CD14-positive monocyte (primary cell): Measurements from ENCODE around the gene GMCL2. TPM values are rescaled to one million over a fixed set of nuclear protein-coding genes. Genes with fewer than 3 reads are reported as not detected.
A peak's percentile ranks its signal among the peaks of the same experiment; 100 is the strongest.

ENCODE experiments used
- DNase-seq, 3 donors: peaks; one replicate each; pipeline ENCODE4 v3.0.0-alpha.2; 2011 to 2022
- H2AFZ ChIP-seq: 2 replicates; pipeline ENCODE4 v1.6.0; 2012; ENCODE audit warnings: mild to moderate bottlenecking, low read depth, low read length, inconsistent platforms; ENCODE audit not compliant: insufficient read depth, poor library complexity, severe bottlenecking
- H3K27ac ChIP-seq, 2 donors: 1 replicate in 1 of 2; 2 replicates in 1 of 2; pipeline ENCODE4 v1.5.1; 2012 to 2013; ENCODE audit warnings: low read length in 2 of 2, control low read depth in 1 of 2, inconsistent platforms in 1 of 2, low read depth in 1 of 2, mild to moderate bottlenecking in 1 of 2
- H3K27me3 ChIP-seq, 2 donors: one replicate each; pipeline versions ENCODE4 v1.6.0 to v1.6.1; 2011 to 2013; ENCODE audit warnings: low read length in 2 of 2; ENCODE audit not compliant: control insufficient read depth in 2 of 2, insufficient read depth in 2 of 2
- H3K36me3 ChIP-seq, 2 donors: replicated peaks in 1 of 2; 1 replicate in 1 of 2; 2 replicates in 1 of 2; pipeline versions ENCODE4 v1.5.1 to v1.6.1; 2012 to 2013; ENCODE audit warnings: low read length in 2 of 2, control low read depth in 1 of 2, inconsistent platforms in 1 of 2, mild to moderate bottlenecking in 1 of 2; ENCODE audit not compliant: insufficient read depth in 2 of 2, control insufficient read depth in 1 of 2
- H3K4me1 ChIP-seq, 2 donors: 1 replicate in 1 of 2; 2 replicates in 1 of 2; pipeline versions ENCODE4 v1.5.1 to v1.6.1; 2012 to 2013; ENCODE audit warnings: low read length in 2 of 2, control low read depth in 1 of 2, inconsistent platforms in 1 of 2, mild to moderate bottlenecking in 1 of 2, moderate library complexity in 1 of 2; ENCODE audit not compliant: insufficient read depth in 2 of 2, control insufficient read depth in 1 of 2
- H3K4me2 ChIP-seq: replicated peaks from 2 replicates; pipeline ENCODE3; 2012; ENCODE audit warnings: low read length, moderate library complexity, mild to moderate bottlenecking; ENCODE audit not compliant: poor library complexity, severe bottlenecking; ENCODE audit errors: extremely low read depth
- H3K4me3 ChIP-seq, 3 experiments: fragments of 200-600 bp in 1 of 3; sonication (generic) in 1 of 3; replicated peaks in 1 of 3; 1 replicate in 2 of 3; 2 replicates in 1 of 3; pipeline ENCODE4 v1.5.1; 2011 to 2013; ENCODE audit warnings: low read length in 3 of 3, mild to moderate bottlenecking in 3 of 3, control low read depth in 2 of 3, low read depth in 2 of 3, inconsistent platforms in 1 of 3, moderate library complexity in 1 of 3
- H3K79me2 ChIP-seq: 2 replicates; pipeline ENCODE4 v1.6.0; 2012; ENCODE audit warnings: mild to moderate bottlenecking, control low read depth, inconsistent platforms, low read length, moderate library complexity; ENCODE audit not compliant: insufficient read depth
- H3K9ac ChIP-seq: 2 replicates; pipeline ENCODE4 v1.6.0; 2017; ENCODE audit warnings: low read length, mild to moderate bottlenecking; ENCODE audit not compliant: insufficient read depth, poor library complexity, severe bottlenecking
- H3K9me3 ChIP-seq, 2 donors: replicated peaks in 1 of 2; 1 replicate in 1 of 2; 2 replicates in 1 of 2; pipeline versions ENCODE4 v1.5.1 to v1.6.1; 2012 to 2013; ENCODE audit warnings: low read length in 2 of 2, control low read depth in 1 of 2; ENCODE audit not compliant: control insufficient read depth in 1 of 2, insufficient read depth in 1 of 2
- H4K20me1 ChIP-seq: 2 replicates; pipeline ENCODE4 v1.6.0; 2012; ENCODE audit warnings: mild to moderate bottlenecking, low read length, control low read depth, moderate library complexity; ENCODE audit not compliant: insufficient read depth
- H3K27ac Mint-ChIP-seq, 7 donors: one replicate each; pipeline ENCODE4 v1.8.0; 2020; ENCODE audit warnings: mild to moderate bottlenecking in 7 of 7, mixed read lengths in 7 of 7, moderate library complexity in 6 of 7, inconsistent platforms in 2 of 7
- H3K27me3 Mint-ChIP-seq, 3 donors: one replicate each; pipeline ENCODE4 v1.8.0; 2021 to 2022; ENCODE audit warnings: low read depth in 3 of 3, mild to moderate bottlenecking in 3 of 3, mixed read lengths in 3 of 3, moderate library complexity in 3 of 3, inconsistent platforms in 1 of 3
- H3K36me3 Mint-ChIP-seq, 2 donors: one replicate each; pipeline ENCODE4 v1.8.0; 2020; ENCODE audit warnings: mixed read lengths in 2 of 2, inconsistent platforms in 1 of 2, mild to moderate bottlenecking in 1 of 2
- H3K4me1 Mint-ChIP-seq: one replicate; pipeline ENCODE4 v1.8.0; 2020; ENCODE audit warnings: mild to moderate bottlenecking, mixed read lengths
- H3K4me3 Mint-ChIP-seq, 2 donors: one replicate each; pipeline ENCODE4 v1.8.0; 2020; ENCODE audit warnings: mild to moderate bottlenecking in 2 of 2, mixed read lengths in 2 of 2, moderate library complexity in 1 of 2
- H3K9me3 Mint-ChIP-seq, 7 donors: one replicate each; pipeline ENCODE4 v1.8.0; 2020 to 2022; ENCODE audit warnings: mixed read lengths in 7 of 7, mild to moderate bottlenecking in 6 of 7, moderate library complexity in 6 of 7, inconsistent platforms in 2 of 7
- WGBS: methylation state at CpG from one replicate; pipeline ENCODE4 v1.1.5; 2013; ENCODE audit warnings: missing lambda C conversion rate; ENCODE audit not compliant: insufficient coverage; 5-methylcytosine and 5-hydroxymethylcytosine counted together
- intact Hi-C, 2 donors: fragments of 100-400 bp; cut with micrococcal nuclease; formaldehyde crosslinking; loops; one replicate each; pipeline versions ENCODE4 v1.15.0 to v1.15.1; 2023
- polyA plus RNA-seq, 3 donors: library from polyadenylated mRNA; depleted of rRNA in 1 of 3; unstranded in 2 of 3; stranded (reverse) in 1 of 3; fragments of 300-500 nt in 2 of 3; fragments of >200 nt in 1 of 3; fragmentation: Illumina TruSeq in 2 of 3; gene quantifications; 1 replicate in 2 of 3; 2 replicates in 1 of 3; pipeline ENCODE4 v1.2.3, GENCODE V29; 2012 to 2021
- TF ChIP-seq, protein P1 (sequence below): fragments of 200-600 bp; IDR thresholded peaks from one replicate; pipeline ENCODE4 v1.8.0; 2022; ENCODE audit warnings: antibody characterized with exemption, mild to moderate bottlenecking

GMCL2 gene
- polyA plus RNA-seq, 3 donors = not detected

DNA sequence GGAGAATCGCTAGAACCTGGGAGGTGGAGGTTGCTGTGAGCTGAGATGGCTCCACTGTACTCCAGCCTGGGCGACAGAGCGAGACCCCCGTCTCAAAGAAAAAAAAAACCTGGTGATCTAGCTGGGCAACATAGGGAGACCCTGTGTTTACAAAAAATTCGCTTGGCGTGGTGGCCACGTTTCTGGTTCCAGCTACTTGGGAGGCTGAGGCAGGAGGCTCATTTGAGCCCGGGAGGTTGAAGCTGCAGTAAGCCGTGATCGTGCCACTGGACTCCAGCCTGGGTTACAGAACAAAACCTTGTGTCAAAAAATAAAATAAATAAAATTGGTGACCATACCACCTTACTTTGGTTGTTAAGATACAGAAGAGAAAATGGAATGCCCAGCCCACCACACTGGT, 15.4 kb upstream of the GMCL2 start:
- Mint-ChIP-seq H3K4me3 (no peak overlapping the region), H3K27me3 (no peaks in the 10 kb centered on the region), H3K36me3 (peaks cover 16% of the 10 kb centered on the region in 2 donors), H3K27ac (no peak overlapping the region), H3K9me3 (no peaks in the 10 kb centered on the region), H3K4me1 (peaks cover 50% of the 10 kb centered on the region)
- Histone ChIP-seq H3K4me1 (peaks cover 32 to 46% of the 10 kb centered on the region in 2 donors), H3K36me3 (peaks cover 9 to 15% of the 10 kb centered on the region in 2 donors), H3K4me2 (no peak overlapping the region), H3K27me3 (no peaks in the 10 kb centered on the region), H3K9ac (no peak overlapping the region), H3K4me3 (no peak overlapping the region), H3K27ac (no peak overlapping the region), H3K9me3 (no peaks in the 10 kb centered on the region), H2AFZ (no peak overlapping the region), H4K20me1 (peaks cover 24% of the 10 kb centered on the region), H3K79me2 (peaks cover 41% of the 10 kb centered on the region)
- WGBS = 91% methylated on average over 6 of the region's 10 CpGs
- DNase-seq = no peak
- TF ChIP-seq, protein P1, sequence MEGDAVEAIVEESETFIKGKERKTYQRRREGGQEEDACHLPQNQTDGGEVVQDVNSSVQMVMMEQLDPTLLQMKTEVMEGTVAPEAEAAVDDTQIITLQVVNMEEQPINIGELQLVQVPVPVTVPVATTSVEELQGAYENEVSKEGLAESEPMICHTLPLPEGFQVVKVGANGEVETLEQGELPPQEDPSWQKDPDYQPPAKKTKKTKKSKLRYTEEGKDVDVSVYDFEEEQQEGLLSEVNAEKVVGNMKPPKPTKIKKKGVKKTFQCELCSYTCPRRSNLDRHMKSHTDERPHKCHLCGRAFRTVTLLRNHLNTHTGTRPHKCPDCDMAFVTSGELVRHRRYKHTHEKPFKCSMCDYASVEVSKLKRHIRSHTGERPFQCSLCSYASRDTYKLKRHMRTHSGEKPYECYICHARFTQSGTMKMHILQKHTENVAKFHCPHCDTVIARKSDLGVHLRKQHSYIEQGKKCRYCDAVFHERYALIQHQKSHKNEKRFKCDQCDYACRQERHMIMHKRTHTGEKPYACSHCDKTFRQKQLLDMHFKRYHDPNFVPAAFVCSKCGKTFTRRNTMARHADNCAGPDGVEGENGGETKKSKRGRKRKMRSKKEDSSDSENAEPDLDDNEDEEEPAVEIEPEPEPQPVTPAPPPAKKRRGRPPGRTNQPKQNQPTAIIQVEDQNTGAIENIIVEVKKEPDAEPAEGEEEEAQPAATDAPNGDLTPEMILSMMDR = no peak
- intact Hi-C loops = no loop called here

GRCh38 chr5:178201927-178202235, 14.7 kb upstream of the GMCL2 start:
- Histone ChIP-seq H3K79me2 (peaks cover 34% of the 10 kb centered on the region), H3K27me3 (no peaks in the 10 kb centered on the region), H3K4me2 (no peak overlapping the region), H3K9ac (no peak overlapping the region), H3K36me3 (peaks cover 3 to 8% of the 10 kb centered on the region in 2 donors), H3K27ac (no peak overlapping the region), H4K20me1 (peaks cover 18% of the 10 kb centered on the region), H3K9me3 (no peaks in the 10 kb centered on the region), H3K4me1 (peaks cover 32 to 42% of the 10 kb centered on the region in 2 donors), H2AFZ (no peak overlapping the region), H3K4me3 (no peak overlapping the region)
- H3K36me3 Mint-ChIP-seq = peaks cover 9% of the 10 kb centered on the region in 2 donors
- DNase-seq = peak in 2 of 3 donors; percentile 32 to 43
- TF ChIP-seq, protein P1 = no peak
- no peaks in the 10 kb centered on the region for H3K9me3 Mint-ChIP-seq
- 0% methylated on average over 2 of the region's 2 CpGs for WGBS
- intact Hi-C loops = no loop called here
- no peaks in the 10 kb centered on the region for H3K27me3 Mint-ChIP-seq
- peaks cover 44% of the 10 kb centered on the region for H3K4me1 Mint-ChIP-seq
- H3K27ac Mint-ChIP-seq = peak overlapping the region in 3 of 7 donors; percentile 75 to 81 (median 79)
- peak overlapping the region in 1 of 2 donors; percentile 47 for H3K4me3 Mint-ChIP-seq
